Progenitor cell of endocrine pancreas (in vitro differentiated cells): ENCODE results near the gene PTP4A1. TPM values are rescaled to one million over a fixed set of nuclear protein-coding genes. Genes with fewer than 3 reads are reported as not detected.

Experiments
- DNase-seq: peaks from one replicate; pipeline ENCODE4 v3.0.0; 2021; ENCODE audit warnings: low spot score; ENCODE audit not compliant: unreplicated experiment
- H3K27ac Mint-ChIP-seq: 2 replicates; pipeline ENCODE4 v1.8.0; 2021; ENCODE audit warnings: mild to moderate bottlenecking, moderate library complexity, mixed read lengths
- H3K27me3 Mint-ChIP-seq: 2 replicates; pipeline ENCODE4 v1.8.0; 2021; ENCODE audit warnings: mixed read lengths
- H3K36me3 Mint-ChIP-seq: 2 replicates; pipeline ENCODE4 v1.8.0; 2022; ENCODE audit warnings: mixed read lengths; ENCODE audit not compliant: insufficient read depth
- H3K4me1 Mint-ChIP-seq: 2 replicates; pipeline ENCODE4 v1.8.0; 2021; ENCODE audit warnings: low read depth, mixed read lengths
- H3K4me3 Mint-ChIP-seq: 2 replicates; pipeline ENCODE4 v1.8.0; 2021; ENCODE audit warnings: low read depth, mild to moderate bottlenecking, moderate library complexity, mixed read lengths
- H3K9me3 Mint-ChIP-seq: 2 replicates; pipeline ENCODE4 v1.8.0; 2021; ENCODE audit warnings: low read depth, mixed read lengths
- CTCF ChIP-seq: fragments of 200-600 bp; sonication (generic); IDR thresholded peaks from one replicate; pipeline ENCODE4 v1.5.0; 2021; ENCODE audit warnings: antibody characterized with exemption, mild to moderate bottlenecking; ENCODE audit not compliant: unreplicated experiment
- total RNA-seq: library from RNA; stranded (reverse); gene quantifications from 2 replicates; pipeline ENCODE4 v1.2.1, GENCODE V29; 2021

The PTP4A1 gene
- total RNA-seq, 1 donor from 2014 or later, result 95.3 TPM

DNA sequence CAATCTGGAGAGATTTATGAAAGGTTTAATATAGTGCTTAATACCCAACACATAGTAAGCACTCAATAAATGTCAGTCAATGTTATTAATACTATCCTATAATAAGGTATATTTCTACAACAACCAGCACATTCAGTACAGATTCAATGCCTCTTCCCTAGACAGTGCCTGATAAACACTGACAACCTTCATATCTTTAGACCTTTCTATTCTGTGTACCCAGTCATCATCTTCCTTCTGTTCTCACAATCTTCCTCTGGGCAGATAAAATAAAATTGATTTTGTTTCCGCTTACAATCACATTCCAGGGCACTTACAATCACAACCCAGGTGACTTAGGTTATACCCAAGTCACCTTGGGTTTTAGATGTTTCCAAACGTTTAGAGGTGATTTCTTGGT is 11.0 kb upstream of the PTP4A1 start:
- H3K27ac Mint-ChIP-seq, result no peak overlapping the region
- no peak for DNase-seq
- no peaks in the 10 kb centered on the region for H3K27me3 Mint-ChIP-seq
- no peak for TF ChIP-seq CTCF
- peaks cover 27% of the 10 kb centered on the region for H3K4me1 Mint-ChIP-seq
- no peaks in the 10 kb centered on the region for H3K9me3 Mint-ChIP-seq
- H3K36me3 Mint-ChIP-seq, result no peaks in the 10 kb centered on the region
- no peak overlapping the region for H3K4me3 Mint-ChIP-seq

DNA sequence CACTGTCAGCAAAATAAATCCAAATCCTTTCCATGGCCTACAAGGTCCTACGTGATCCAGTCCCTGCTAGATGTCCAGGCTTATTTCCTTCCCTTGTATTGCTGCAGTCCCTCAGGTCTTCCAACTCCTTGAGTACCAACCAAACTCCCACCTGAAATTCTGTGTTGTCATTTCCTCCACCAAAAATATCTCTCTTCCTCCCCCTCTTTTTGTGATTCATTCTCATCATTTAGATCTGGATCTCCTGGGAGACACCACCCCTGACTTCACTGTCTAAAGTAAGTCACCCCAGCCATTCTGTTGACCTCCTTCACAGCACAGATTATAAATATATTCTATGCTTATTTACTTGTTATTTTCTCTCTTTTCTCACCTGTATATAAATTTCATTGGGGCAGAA is 9.0 kb upstream of the PTP4A1 start:
- H3K27me3 Mint-ChIP-seq, result no peaks in the 10 kb centered on the region
- no peak for DNase-seq
- peaks cover 3% of the 10 kb centered on the region for H3K9me3 Mint-ChIP-seq
- peaks cover 38% of the 10 kb centered on the region for H3K4me1 Mint-ChIP-seq
- H3K27ac Mint-ChIP-seq, result no peak overlapping the region
- no peak overlapping the region for H3K4me3 Mint-ChIP-seq
- no peak for TF ChIP-seq CTCF
- H3K36me3 Mint-ChIP-seq, result peaks cover 3% of the 10 kb centered on the region

DNA sequence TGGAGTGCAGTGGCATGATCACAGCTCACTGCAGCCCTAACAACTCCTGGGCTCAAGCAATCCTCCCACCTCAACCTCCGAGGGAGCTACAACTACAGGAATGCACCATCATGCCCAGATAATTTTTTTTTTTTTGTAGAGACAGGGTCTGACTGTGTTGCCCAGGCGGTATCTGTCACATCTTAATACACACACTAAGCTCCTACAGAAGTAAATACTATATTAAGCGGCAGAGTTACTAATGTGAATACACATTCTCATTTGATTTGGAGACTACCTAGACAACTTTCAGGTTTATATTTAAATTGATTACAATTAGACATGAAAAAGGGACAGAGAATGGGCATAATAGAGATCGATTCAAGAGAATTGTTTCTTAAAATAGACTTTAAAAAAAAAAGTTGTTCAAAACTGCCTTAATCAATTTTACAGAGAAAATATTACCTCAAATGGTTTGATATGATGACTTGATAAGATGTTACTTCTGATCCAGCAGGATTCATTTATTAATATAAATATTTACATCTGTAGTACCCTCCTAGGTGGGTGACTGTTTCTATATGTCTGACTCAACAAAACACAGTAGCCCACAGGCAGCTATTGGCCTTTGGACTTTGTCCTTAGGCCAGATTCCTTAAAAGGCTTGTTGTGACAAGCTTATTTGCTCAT is 7.1 kb upstream of the PTP4A1 start:
- no peak overlapping the region for H3K4me3 Mint-ChIP-seq
- no peak for DNase-seq
- no peak for TF ChIP-seq CTCF
- H3K36me3 Mint-ChIP-seq, result peaks cover 3% of the 10 kb centered on the region
- peaks cover 3% of the 10 kb centered on the region for H3K9me3 Mint-ChIP-seq
- H3K27me3 Mint-ChIP-seq, result no peaks in the 10 kb centered on the region
- peaks cover 41% of the 10 kb centered on the region for H3K4me1 Mint-ChIP-seq
- H3K27ac Mint-ChIP-seq, result peak overlapping the region; percentile 87

DNA sequence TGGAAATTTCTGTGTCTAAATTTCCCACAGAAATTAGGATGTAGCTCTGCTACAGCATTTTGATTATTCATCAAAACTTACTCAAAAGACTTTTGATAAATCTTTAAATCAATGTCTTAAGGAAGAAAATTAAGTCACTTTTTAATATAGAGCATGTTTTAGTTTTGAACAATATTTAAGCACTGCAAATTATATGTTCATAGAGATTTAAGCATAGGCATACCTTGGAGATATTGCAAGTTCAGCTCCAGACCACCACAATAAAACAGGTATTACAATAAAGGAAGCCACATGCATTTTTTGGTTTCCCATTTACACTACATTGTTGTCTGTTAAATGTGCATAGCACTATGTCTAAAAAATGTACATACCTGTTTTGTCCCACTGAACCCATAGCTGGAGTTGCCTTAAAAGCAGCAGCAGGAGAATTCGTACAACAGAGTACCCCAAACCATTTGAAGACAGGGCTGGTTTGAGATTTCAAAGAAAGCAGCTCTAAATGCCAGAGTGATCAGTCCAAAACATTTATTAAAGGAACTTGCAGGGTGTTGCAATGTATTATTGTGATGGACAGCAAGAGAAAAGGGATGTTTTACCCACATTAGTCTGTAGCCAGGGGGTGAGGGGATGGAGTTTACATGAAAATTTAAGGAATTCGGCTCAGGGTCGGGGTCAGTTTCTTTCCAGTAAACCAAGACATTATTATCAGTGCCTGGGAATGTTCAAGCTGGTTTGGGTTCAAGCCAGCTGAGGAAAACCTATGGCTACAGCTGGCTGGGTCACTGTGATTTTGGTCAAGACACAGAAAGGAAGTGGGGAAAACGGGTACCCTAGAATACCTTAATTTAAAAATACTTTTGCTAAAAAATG is 6.3 kb upstream of the PTP4A1 start:
- Mint-ChIP-seq H3K27me3 (no peaks in the 10 kb centered on the region), H3K27ac (peak overlapping the region; percentile 78), H3K9me3 (peaks cover 3% of the 10 kb centered on the region), H3K4me1 (peaks cover 43% of the 10 kb centered on the region), H3K4me3 (no peak overlapping the region), H3K36me3 (peaks cover 3% of the 10 kb centered on the region)
- TF ChIP-seq CTCF, result no peak
- no peak for DNase-seq

DNA sequence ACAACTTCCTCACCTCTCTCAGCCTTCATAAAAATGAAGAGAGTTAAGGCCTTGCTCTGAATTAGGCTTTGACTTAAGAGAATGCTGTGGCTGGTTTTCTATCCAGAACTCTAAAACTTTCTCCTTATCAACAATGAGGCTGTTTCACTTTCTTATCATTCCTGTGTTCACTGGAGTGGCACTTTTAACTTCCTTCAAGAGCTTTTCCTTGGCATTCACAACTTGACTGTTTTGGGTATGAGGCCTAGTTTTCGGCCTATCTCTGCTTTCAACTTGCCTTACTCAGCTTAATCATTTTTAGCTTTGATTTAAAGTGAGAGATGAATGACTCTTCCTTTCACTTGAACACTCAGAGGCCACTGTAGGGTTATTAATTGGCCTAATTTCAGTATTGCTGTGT is 4.3 kb upstream of the PTP4A1 start:
- Mint-ChIP-seq H3K4me1 (peaks cover 48% of the 10 kb centered on the region), H3K27ac (peak overlapping the region; percentile 5), H3K36me3 (peaks cover 3% of the 10 kb centered on the region), H3K27me3 (no peaks in the 10 kb centered on the region), H3K4me3 (no peak overlapping the region), H3K9me3 (peaks cover 3% of the 10 kb centered on the region)
- no peak for TF ChIP-seq CTCF
- DNase-seq, result no peak
